Natural killer cell treated with Interleukin-12 subunit alpha and Interleukin-12 subunit beta and Interleukin-15 and Interleukin-18, amount 100 ng/mL, for 72 hours (primary cell): ENCODE measurements around the gene BCKDK. TPM values are rescaled to one million over a fixed set of nuclear protein-coding genes. Genes with fewer than 3 reads are reported as not detected.

Experiments used
- ATAC-seq, 2 donors: fragments of 150-1000 bp; cut with Tn5 transposase in 1 of 2; sonication (Bioruptor Pico), chemical (Tn5 transposase) in 1 of 2; 2 replicates each; pipeline ENCODE4 v1.10.0; 2021
- DNase-seq: peaks from one replicate; pipeline ENCODE4 v3.0.0; 2022; ENCODE audit warnings: low spot score
- H3K27ac Mint-ChIP-seq, 2 donors: 1 replicate in 1 of 2; 2 replicates in 1 of 2; pipeline ENCODE4 v1.8.0; 2022; ENCODE audit warnings: mixed read lengths in 2 of 2, mild to moderate bottlenecking in 1 of 2, moderate library complexity in 1 of 2
- H3K27me3 Mint-ChIP-seq, 2 donors: 1 replicate in 1 of 2; 2 replicates in 1 of 2; pipeline ENCODE4 v1.8.0; 2022; ENCODE audit warnings: mixed read lengths in 2 of 2
- H3K36me3 Mint-ChIP-seq: one replicate; pipeline ENCODE4 v1.8.0; 2022; ENCODE audit warnings: mixed read lengths
- H3K4me1 Mint-ChIP-seq, 2 donors: 1 replicate in 1 of 2; 2 replicates in 1 of 2; pipeline ENCODE4 v1.8.0; 2022; ENCODE audit warnings: low read depth in 2 of 2, mixed read lengths in 2 of 2, mild to moderate bottlenecking in 1 of 2
- H3K4me3 Mint-ChIP-seq: one replicate; pipeline ENCODE4 v1.8.0; 2022; ENCODE audit warnings: mixed read lengths
- H3K9me3 Mint-ChIP-seq: 2 replicates; pipeline ENCODE4 v1.8.0; 2022; ENCODE audit warnings: mixed read lengths
- total RNA-seq, 2 donors: library from RNA; stranded (reverse); gene quantifications; one replicate each; pipeline ENCODE4 v1.2.3, GENCODE V29; 2022

BCKDK gene
- total RNA-seq, 2 donors from 2014 or later = 42.7 to 43.1 TPM

- H3K27me3 Mint-ChIP-seq = no peaks in the 10 kb centered on the region
- no peak overlapping the region for H3K4me3 Mint-ChIP-seq
- no peak overlapping the region for H3K27ac Mint-ChIP-seq
- H3K4me1 Mint-ChIP-seq = peaks cover 6 to 14% of the 10 kb centered on the region in 2 donors
- no peaks in the 10 kb centered on the region for H3K9me3 Mint-ChIP-seq
- DNase-seq = no peak
- no peak for ATAC-seq
- no peaks in the 10 kb centered on the region for H3K36me3 Mint-ChIP-seq
These were observed 24.2 kb upstream of the BCKDK start for GRCh38 chr16:31083981-31084380.

GRCh38 chr16:31084584-31085302, 23.4 kb upstream of the BCKDK start:
- Mint-ChIP-seq H3K9me3 (no peaks in the 10 kb centered on the region), H3K27ac (no peak overlapping the region), H3K36me3 (no peaks in the 10 kb centered on the region), H3K4me1 (peaks cover 6 to 9% of the 10 kb centered on the region in 2 donors), H3K27me3 (no peaks in the 10 kb centered on the region), H3K4me3 (no peak overlapping the region)
- ATAC-seq (peak in 1 of 2 donors; percentile 3), DNase-seq (no peak)

- H3K9me3 Mint-ChIP-seq = no peaks in the 10 kb centered on the region
- no peaks in the 10 kb centered on the region for H3K36me3 Mint-ChIP-seq
- peaks cover 6 to 9% of the 10 kb centered on the region in 2 donors for H3K4me1 Mint-ChIP-seq
- no peak overlapping the region for H3K4me3 Mint-ChIP-seq
- H3K27ac Mint-ChIP-seq = no peak overlapping the region
- H3K27me3 Mint-ChIP-seq = no peaks in the 10 kb centered on the region
- ATAC-seq (no peak), DNase-seq (no peak)
These were observed 22.8 kb upstream of the BCKDK start for GRCh38 chr16:31085411-31085810.

DNA sequence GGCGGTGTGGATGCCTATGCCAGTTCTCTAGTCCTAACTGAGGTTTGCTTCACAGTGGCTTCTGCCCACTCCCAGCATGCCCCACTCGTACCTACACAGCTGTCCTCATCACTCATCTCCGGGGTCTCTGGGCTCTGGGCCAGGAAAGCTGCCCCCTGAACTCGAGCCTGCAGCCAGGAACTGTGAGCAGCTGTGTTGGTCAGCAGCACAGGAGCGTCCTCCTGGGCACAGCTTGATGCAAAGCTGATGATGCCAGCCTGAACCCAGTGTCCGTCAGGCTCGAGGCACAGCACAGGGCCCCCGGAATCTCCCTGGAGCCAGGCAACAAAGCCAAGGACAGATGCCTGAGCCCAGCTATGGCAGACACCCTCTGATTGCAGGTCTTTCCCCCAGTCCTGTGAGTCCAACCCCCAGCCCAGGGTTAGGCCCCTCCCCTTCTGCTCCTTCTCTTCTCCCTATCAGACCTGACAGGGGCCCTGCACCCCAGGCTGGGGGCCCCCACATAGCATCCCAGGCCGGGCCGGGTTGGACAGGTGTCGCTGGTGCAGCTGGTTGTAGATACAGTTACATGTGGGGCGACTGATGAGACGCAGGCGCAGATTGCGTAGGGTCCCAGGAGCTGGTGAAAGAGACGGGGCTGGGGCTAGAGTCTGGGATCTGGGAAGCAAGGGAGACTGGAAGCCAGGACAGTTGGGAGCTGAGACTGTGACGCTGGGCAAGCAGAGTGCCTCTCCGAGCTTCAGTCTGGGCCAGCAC, 22.1 kb upstream of the BCKDK start:
- Mint-ChIP-seq H3K27me3 (no peaks in the 10 kb centered on the region), H3K27ac (no peak overlapping the region), H3K36me3 (no peaks in the 10 kb centered on the region), H3K4me1 (peaks cover 6 to 14% of the 10 kb centered on the region in 2 donors), H3K9me3 (no peaks in the 10 kb centered on the region), H3K4me3 (no peak overlapping the region)
- DNase-seq (no peak), ATAC-seq (no peak)

DNA sequence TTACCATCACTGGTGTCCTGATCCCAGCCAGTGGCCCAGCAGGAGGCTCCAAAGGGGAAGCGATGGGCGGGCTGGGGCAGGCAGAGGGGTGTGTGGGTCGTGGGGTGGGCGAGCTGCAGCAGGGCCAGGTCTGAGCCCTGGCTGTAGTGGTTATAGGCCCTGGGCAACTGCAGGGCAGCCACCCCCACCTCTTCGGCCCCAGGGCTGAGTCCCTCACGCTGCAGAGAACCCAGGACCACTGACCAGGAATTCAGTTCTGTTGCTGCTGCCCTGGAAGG, 21.6 kb upstream of the BCKDK start:
- H3K27ac Mint-ChIP-seq = no peak overlapping the region
- no peaks in the 10 kb centered on the region for H3K36me3 Mint-ChIP-seq
- no peak for DNase-seq
- no peak for ATAC-seq
- H3K27me3 Mint-ChIP-seq = no peaks in the 10 kb centered on the region
- no peaks in the 10 kb centered on the region for H3K9me3 Mint-ChIP-seq
- H3K4me1 Mint-ChIP-seq = peaks cover 6 to 14% of the 10 kb centered on the region in 2 donors
- H3K4me3 Mint-ChIP-seq = no peak overlapping the region

GRCh38 chr16:31087481-31087880, 20.7 kb upstream of the BCKDK start:
- peaks cover under 1 to 9% of the 10 kb centered on the region in 2 donors for H3K4me1 Mint-ChIP-seq
- H3K9me3 Mint-ChIP-seq = no peaks in the 10 kb centered on the region
- DNase-seq (no peak), ATAC-seq (no peak)
- no peak overlapping the region for H3K27ac Mint-ChIP-seq
- H3K4me3 Mint-ChIP-seq = no peak overlapping the region
- no peaks in the 10 kb centered on the region for H3K27me3 Mint-ChIP-seq
- no peaks in the 10 kb centered on the region for H3K36me3 Mint-ChIP-seq

- ATAC-seq (no peak), DNase-seq (no peak)
- Mint-ChIP-seq H3K9me3 (no peaks in the 10 kb centered on the region), H3K36me3 (no peaks in the 10 kb centered on the region), H3K4me1 (peaks cover 0 to 8% of the 10 kb centered on the region in 2 donors), H3K27me3 (no peaks in the 10 kb centered on the region), H3K27ac (no peak overlapping the region), H3K4me3 (no peak overlapping the region)
These were observed 20.2 kb upstream of the BCKDK start for GRCh38 chr16:31087971-31088370.

- Mint-ChIP-seq H3K27ac (peak within 1 kb of the TSS in 1 of 2 donors; percentile 63), H3K4me3 (no peak within 1 kb of the TSS), H3K27me3 (no peaks in the 10 kb centered on the region), H3K9me3 (no peaks in the 10 kb centered on the region), H3K36me3 (no peaks in the 10 kb centered on the region), H3K4me1 (peaks cover 0 to 10% of the 10 kb centered on the region in 2 donors)
- no peak for ATAC-seq
- no peak for DNase-seq
These were observed 19.6 kb upstream of the BCKDK start, which contains the start of gene PRSS53 for GRCh38 chr16:31088459-31089183. TSS of gene PRSS53 (minus strand) at chr16:31088943. CDS start at chr16:31088809, 134 bp downstream.

- Mint-ChIP-seq H3K9me3 (no peaks in the 10 kb centered on the region), H3K27ac (peak overlapping the region in 1 of 2 donors; percentile 63), H3K27me3 (no peaks in the 10 kb centered on the region), H3K4me3 (no peak overlapping the region), H3K36me3 (no peaks in the 10 kb centered on the region), H3K4me1 (peaks cover 5 to 15% of the 10 kb centered on the region in 2 donors)
- ATAC-seq (no peak), DNase-seq (no peak)
These were observed 19.0 kb upstream of the BCKDK start for GRCh38 chr16:31089199-31089598.

- Mint-ChIP-seq H3K27ac (no peak overlapping the region), H3K4me1 (peaks cover 11 to 17% of the 10 kb centered on the region in 2 donors), H3K27me3 (no peaks in the 10 kb centered on the region), H3K9me3 (no peaks in the 10 kb centered on the region), H3K36me3 (no peaks in the 10 kb centered on the region), H3K4me3 (no peak overlapping the region)
- ATAC-seq (no peak), DNase-seq (no peak)
These were observed 17.6 kb upstream of the BCKDK start for GRCh38 chr16:31090540-31090939.

- no peak for ATAC-seq
- Mint-ChIP-seq H3K27me3 (no peaks in the 10 kb centered on the region), H3K4me3 (peak overlapping the region; percentile 27), H3K9me3 (no peaks in the 10 kb centered on the region), H3K36me3 (no peaks in the 10 kb centered on the region), H3K4me1 (peaks cover 21 to 24% of the 10 kb centered on the region in 2 donors), H3K27ac (no peak overlapping the region)
- DNase-seq = no peak
These were observed 15.9 kb upstream of the BCKDK start for GRCh38 chr16:31092330-31092729.

DNA sequence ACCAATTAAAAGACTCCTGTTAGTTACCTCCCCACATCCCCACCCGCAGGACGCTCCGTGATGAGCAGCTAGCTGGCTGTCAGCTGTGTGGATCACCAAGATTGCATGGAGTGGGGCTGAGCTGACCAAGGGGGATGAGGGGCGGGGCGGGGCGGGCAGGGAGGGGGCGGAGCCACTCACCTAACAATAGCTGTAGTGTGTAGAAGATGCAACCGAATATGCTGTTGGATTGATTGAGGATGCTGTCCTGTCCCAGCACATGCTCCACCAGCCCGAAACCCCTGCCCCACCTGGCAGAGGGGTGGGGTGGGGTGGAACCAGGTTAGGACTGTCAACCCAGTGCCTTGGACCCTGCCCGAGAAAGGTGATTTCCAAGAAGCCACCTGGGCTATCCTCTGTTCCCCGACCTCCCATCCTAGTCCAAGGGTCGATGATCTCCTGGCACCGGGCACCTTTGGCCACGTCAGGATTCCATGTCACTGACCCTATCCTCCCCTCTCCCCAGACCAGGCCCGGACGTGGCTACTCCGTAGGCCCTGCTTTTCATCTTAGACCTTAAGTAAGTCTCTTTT, 15.0 kb upstream of the BCKDK start:
- Mint-ChIP-seq H3K27me3 (no peaks in the 10 kb centered on the region), H3K4me3 (no peak overlapping the region), H3K4me1 (peaks cover 21 to 24% of the 10 kb centered on the region in 2 donors), H3K9me3 (no peaks in the 10 kb centered on the region), H3K27ac (no peak overlapping the region), H3K36me3 (no peaks in the 10 kb centered on the region)
- ATAC-seq (no peak), DNase-seq (no peak)

GRCh38 chr16:31094088-31094423, 14.1 kb upstream of the BCKDK start:
- Mint-ChIP-seq H3K4me3 (peak overlapping the region; percentile 88), H3K9me3 (no peaks in the 10 kb centered on the region), H3K27me3 (no peaks in the 10 kb centered on the region), H3K4me1 (peaks cover 21 to 24% of the 10 kb centered on the region in 2 donors), H3K27ac (peak overlapping the region; percentile 69 to 83), H3K36me3 (no peaks in the 10 kb centered on the region)
- ATAC-seq = no peak
- DNase-seq = no peak
